OCI-LY1 (cell line): ENCODE data around the gene TMEM88.

ENCODE experiments used
- EZH2 ChIP-seq: fragments of 200-600 bp; sonication (generic), shearing (Covaris generic); IDR thresholded peaks from 2 replicates; pipeline ENCODE4 v1.8.0; 2017; ENCODE audit warnings: borderline replicate concordance, mixed run types, mild to moderate bottlenecking, antibody characterized with exemption, low read length, moderate library complexity, mixed read lengths
- TF ChIP-seq, protein P1 (sequence below): fragments of 200-600 bp; sonication (generic), shearing (Covaris generic); IDR thresholded peaks from 2 replicates; pipeline ENCODE4 v1.5.1; 2017; ENCODE audit warnings: mild to moderate bottlenecking, antibody characterized with exemption, low read length, moderate library complexity, mixed read lengths

DNA sequence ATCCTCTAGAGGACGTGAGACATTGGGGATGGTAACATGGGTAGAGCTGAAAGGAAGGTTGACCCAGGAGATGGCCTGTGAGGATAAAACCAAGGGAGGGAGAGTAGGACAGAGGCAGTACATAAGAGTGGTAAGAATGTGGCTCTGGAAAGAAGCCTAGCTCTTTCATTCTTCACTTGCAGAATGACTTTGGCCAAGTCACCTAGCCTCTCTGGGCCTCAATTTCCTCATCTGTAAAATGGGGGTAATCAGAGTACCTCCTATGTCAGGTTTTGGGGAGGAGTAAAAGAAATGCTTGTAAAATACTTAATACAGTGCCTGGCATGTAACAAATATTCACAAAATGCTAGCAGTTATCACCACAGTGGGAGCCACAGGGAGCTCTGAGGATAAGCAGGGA lies 14.0 kb upstream of the TMEM88 start:
- TF ChIP-seq, protein P1, sequence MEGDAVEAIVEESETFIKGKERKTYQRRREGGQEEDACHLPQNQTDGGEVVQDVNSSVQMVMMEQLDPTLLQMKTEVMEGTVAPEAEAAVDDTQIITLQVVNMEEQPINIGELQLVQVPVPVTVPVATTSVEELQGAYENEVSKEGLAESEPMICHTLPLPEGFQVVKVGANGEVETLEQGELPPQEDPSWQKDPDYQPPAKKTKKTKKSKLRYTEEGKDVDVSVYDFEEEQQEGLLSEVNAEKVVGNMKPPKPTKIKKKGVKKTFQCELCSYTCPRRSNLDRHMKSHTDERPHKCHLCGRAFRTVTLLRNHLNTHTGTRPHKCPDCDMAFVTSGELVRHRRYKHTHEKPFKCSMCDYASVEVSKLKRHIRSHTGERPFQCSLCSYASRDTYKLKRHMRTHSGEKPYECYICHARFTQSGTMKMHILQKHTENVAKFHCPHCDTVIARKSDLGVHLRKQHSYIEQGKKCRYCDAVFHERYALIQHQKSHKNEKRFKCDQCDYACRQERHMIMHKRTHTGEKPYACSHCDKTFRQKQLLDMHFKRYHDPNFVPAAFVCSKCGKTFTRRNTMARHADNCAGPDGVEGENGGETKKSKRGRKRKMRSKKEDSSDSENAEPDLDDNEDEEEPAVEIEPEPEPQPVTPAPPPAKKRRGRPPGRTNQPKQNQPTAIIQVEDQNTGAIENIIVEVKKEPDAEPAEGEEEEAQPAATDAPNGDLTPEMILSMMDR: no peak
- no peak for TF ChIP-seq EZH2
